Measurements from ENCODE around the gene SPON1.

Gene SPON1

GRCh38 chr11:13947379-13947778, 15.1 kb upstream of the SPON1 start:
- no peak for DNase-seq (ENCODE audit: insufficient read length, low spot score)
- TF ChIP-seq CTCF (IDR thresholded peaks at IDR 0.05; ENCODE audit: insufficient read depth, missing control alignments): no peak
- no peak for FAIRE-seq

- DNase-seq (ENCODE audit: insufficient read length, low spot score): no peak
- no peak for FAIRE-seq
- peak; percentile 15 for TF ChIP-seq CTCF (IDR thresholded peaks at IDR 0.05; ENCODE audit: insufficient read depth, missing control alignments)
Observed at GRCh38 chr11:13949876-13950275, 12.6 kb upstream of the SPON1 start.

DNA sequence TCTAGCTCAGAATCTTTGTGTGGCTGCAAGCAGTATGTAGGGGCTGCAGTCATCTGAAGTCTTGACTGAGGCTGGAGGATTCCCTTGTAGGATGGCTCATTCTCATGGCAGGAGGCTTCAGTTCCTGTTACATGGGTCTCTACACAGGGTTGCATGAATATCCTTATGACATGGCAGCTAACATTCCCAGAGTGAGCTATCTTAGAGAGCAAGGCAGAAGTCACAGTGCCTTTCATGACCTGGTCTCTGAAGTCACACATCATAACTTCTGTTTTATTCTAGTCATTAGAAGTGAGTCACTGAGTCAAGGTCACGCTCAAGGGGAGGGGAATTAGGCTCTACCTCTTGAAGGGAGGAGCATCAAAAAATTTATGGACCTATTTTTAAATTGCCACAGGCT, 10.3 kb upstream of the SPON1 start:
- no peak for TF ChIP-seq CTCF (IDR thresholded peaks at IDR 0.05; ENCODE audit: insufficient read depth, missing control alignments)
- no peak for DNase-seq (ENCODE audit: insufficient read length, low spot score)
- FAIRE-seq: no peak

- TF ChIP-seq CTCF (IDR thresholded peaks at IDR 0.05; ENCODE audit: insufficient read depth, missing control alignments): no peak
- DNase-seq (ENCODE audit: insufficient read length, low spot score) (no peak), FAIRE-seq (no peak)
Observed at GRCh38 chr11:13952668-13953067, 9.9 kb upstream of the SPON1 start.

DNA sequence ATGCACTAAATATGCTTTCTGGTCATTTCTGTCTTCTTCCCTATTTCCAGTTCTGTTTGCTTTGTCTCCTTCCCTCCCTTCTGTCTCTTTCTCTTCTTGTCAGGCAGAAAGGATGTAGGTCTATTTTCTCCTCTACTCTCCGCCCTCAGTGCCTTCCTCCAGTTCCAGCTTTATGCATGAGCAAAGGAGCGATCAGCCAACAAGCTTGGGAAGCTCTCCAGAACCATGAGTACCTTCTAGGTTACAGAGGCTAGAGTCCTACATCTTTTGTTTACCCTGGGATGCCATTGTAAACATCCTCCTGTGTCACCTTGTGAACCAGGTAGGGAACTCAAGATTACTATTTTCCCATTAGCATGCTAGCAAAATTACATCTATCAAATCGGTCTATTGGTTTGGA, 7.9 kb upstream of the SPON1 start:
- FAIRE-seq: no peak
- no peak for TF ChIP-seq CTCF (IDR thresholded peaks at IDR 0.05; ENCODE audit: insufficient read depth, missing control alignments)
- DNase-seq (ENCODE audit: insufficient read length, low spot score): no peak

DNA sequence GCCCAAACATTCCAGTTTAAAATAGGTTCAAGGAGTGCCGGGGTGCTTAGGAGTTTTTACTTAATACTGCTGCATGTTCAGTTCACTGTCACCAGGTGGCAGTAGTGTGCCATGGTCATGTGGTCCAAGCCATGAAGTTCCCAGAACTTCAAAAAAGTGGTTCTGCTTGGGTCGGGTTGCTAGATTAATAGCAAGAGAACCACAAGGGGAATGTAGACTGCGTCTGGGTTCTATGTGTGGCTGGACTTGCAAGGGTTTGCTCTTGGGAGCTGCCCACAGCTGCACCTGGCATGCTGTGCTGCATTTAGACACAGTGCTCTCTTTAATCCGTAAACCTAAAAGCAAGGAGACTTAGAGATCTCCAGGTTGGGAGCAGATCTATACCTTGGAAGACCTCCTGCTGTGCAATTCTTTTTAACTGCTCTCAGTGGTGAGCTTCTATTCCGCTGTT, 6.5 kb upstream of the SPON1 start:
- no peak for FAIRE-seq
- peak; percentile 89 for TF ChIP-seq CTCF (IDR thresholded peaks at IDR 0.05; ENCODE audit: insufficient read depth, missing control alignments)

GRCh38 chr11:13956988-13957387, 5.5 kb upstream of the SPON1 start:
- DNase-seq (ENCODE audit: insufficient read length, low spot score) (no peak), FAIRE-seq (no peak)
- no peak for TF ChIP-seq CTCF (IDR thresholded peaks at IDR 0.05; ENCODE audit: insufficient read depth, missing control alignments)

More for the DNA sequence above, 6.5 kb upstream of the SPON1 start:
- DNase-seq (ENCODE audit: insufficient read length, low spot score): no peak
